ENCODE data around the gene SPINK7.

The SPINK7 gene

GRCh38 chr5:148352696-148353095 lies 40.5 kb downstream of the SPINK7 start:
- H3K9me3 ChIP-seq (replicated peaks; ENCODE audit: insufficient read depth, low read length), result no peaks in the 10 kb centered on the region
- no peak overlapping the region for H3K9ac ChIP-seq (ENCODE audit: low read length)
- H3K79me2 ChIP-seq (ENCODE audit: low read length), result no peaks in the 10 kb centered on the region
- TF ChIP-seq CTCF (IDR thresholded peaks at IDR 0.05; ENCODE audit: low read length) (no peak), EZH2 (optimal IDR thresholded peaks at IDR 0.05; ENCODE audit: low read depth, low read length) (no peak), EZH2phosphoT487 (IDR thresholded peaks at IDR 0.05; ENCODE audit: low read length) (no peak)
- H4K20me1 ChIP-seq (ENCODE audit: insufficient read depth, low read length), result no peaks in the 10 kb centered on the region
- no peak for DNase-seq
- H3K27ac ChIP-seq (ENCODE audit: low read length), result no peak overlapping the region
- H3K27me3 ChIP-seq (replicated peaks; ENCODE audit: insufficient read depth, low read length), result no peaks in the 10 kb centered on the region
- H3K4me3 ChIP-seq (ENCODE audit: low read length), result no peak overlapping the region
- no peak overlapping the region for H3K4me2 ChIP-seq (ENCODE audit: low read depth, low read length)
- no peak overlapping the region for H2AFZ ChIP-seq (ENCODE audit: low read length)
- H3F3A ChIP-seq (ENCODE audit: insufficient read depth, low read length), result no peaks in the 10 kb centered on the region
- H3K4me1 ChIP-seq (ENCODE audit: low read length), result peaks cover 8% of the 10 kb centered on the region; the same call in 1 of the 2 replicates
- no peaks in the 10 kb centered on the region for H3K9me2 ChIP-seq (replicated peaks; ENCODE audit: insufficient read depth, low read length)
- H3K36me3 ChIP-seq (replicated peaks; ENCODE audit: insufficient read depth, low read length), result no peaks in the 10 kb centered on the region

- H2AFZ ChIP-seq (ENCODE audit: low read length), result no peak overlapping the region
- peaks cover 8% of the 10 kb centered on the region; the same call in 1 of the 2 replicates for H3K4me1 ChIP-seq (ENCODE audit: low read length)
- H3K79me2 ChIP-seq (ENCODE audit: low read length), result no peaks in the 10 kb centered on the region
- H3K27me3 ChIP-seq (replicated peaks; ENCODE audit: insufficient read depth, low read length), result no peaks in the 10 kb centered on the region
- H4K20me1 ChIP-seq (ENCODE audit: insufficient read depth, low read length), result no peaks in the 10 kb centered on the region
- TF ChIP-seq CTCF (IDR thresholded peaks at IDR 0.05; ENCODE audit: low read length) (no peak), EZH2 (optimal IDR thresholded peaks at IDR 0.05; ENCODE audit: low read depth, low read length) (no peak), EZH2phosphoT487 (IDR thresholded peaks at IDR 0.05; ENCODE audit: low read length) (no peak)
- H3K9me3 ChIP-seq (replicated peaks; ENCODE audit: insufficient read depth, low read length), result no peaks in the 10 kb centered on the region
- DNase-seq, result no peak
- H3F3A ChIP-seq (ENCODE audit: insufficient read depth, low read length), result no peaks in the 10 kb centered on the region
- no peaks in the 10 kb centered on the region for H3K36me3 ChIP-seq (replicated peaks; ENCODE audit: insufficient read depth, low read length)
- H3K9me2 ChIP-seq (replicated peaks; ENCODE audit: insufficient read depth, low read length), result no peaks in the 10 kb centered on the region
- no peak overlapping the region for H3K4me3 ChIP-seq (ENCODE audit: low read length)
- H3K9ac ChIP-seq (ENCODE audit: low read length), result no peak overlapping the region
- H3K4me2 ChIP-seq (ENCODE audit: low read depth, low read length), result no peak overlapping the region
- H3K27ac ChIP-seq (ENCODE audit: low read length), result no peak overlapping the region
These were observed 41.4 kb downstream of the SPINK7 start for GRCh38 chr5:148353634-148354033.

GRCh38 chr5:148364343-148364742 lies 52.1 kb downstream of the SPINK7 start:
- H3K36me3 ChIP-seq (replicated peaks; ENCODE audit: insufficient read depth, low read length), result no peaks in the 10 kb centered on the region

More at GRCh38 chr5:148364343-148364742, 52.1 kb downstream of the SPINK7 start:
- Histone ChIP-seq H3K27me3 (replicated peaks; ENCODE audit: insufficient read depth, low read length) (no peaks in the 10 kb centered on the region), H3K9me2 (replicated peaks; ENCODE audit: insufficient read depth, low read length) (no peaks in the 10 kb centered on the region), H3K4me3 (ENCODE audit: low read length) (no peak overlapping the region), H3K27ac (ENCODE audit: low read length) (no peak overlapping the region), H3K9me3 (replicated peaks; ENCODE audit: insufficient read depth, low read length) (no peaks in the 10 kb centered on the region), H3K4me2 (ENCODE audit: low read depth, low read length) (no peak overlapping the region), H3K9ac (ENCODE audit: low read length) (no peak overlapping the region), H4K20me1 (ENCODE audit: insufficient read depth, low read length) (no peaks in the 10 kb centered on the region), H3K4me1 (ENCODE audit: low read length) (no peaks in the 10 kb centered on the region), H3F3A (ENCODE audit: insufficient read depth, low read length) (no peaks in the 10 kb centered on the region), H2AFZ (ENCODE audit: low read length) (no peak overlapping the region), H3K79me2 (ENCODE audit: low read length) (no peaks in the 10 kb centered on the region)
- TF ChIP-seq EZH2phosphoT487 (IDR thresholded peaks at IDR 0.05; ENCODE audit: low read length), result no peak
- no peak for TF ChIP-seq EZH2 (optimal IDR thresholded peaks at IDR 0.05; ENCODE audit: low read depth, low read length)
- no peak for TF ChIP-seq CTCF (IDR thresholded peaks at IDR 0.05; ENCODE audit: low read length)
- no peak for DNase-seq
